HT-29 (cell line): Measurements from ENCODE around the gene DAZ4. TPM values are rescaled to one million over a fixed set of nuclear protein-coding genes. Genes with fewer than 3 reads are reported as not detected.
"Not testable (repeated sequence)": the region's sequence is repeated elsewhere in the genome, so short reads cannot be mapped to it uniquely, and the experiment has no call there.

Source experiments
- DNase-seq: peaks from one replicate; pipeline ENCODE4 v3.0.0-alpha.2; 2015; ENCODE audit warnings: low spot score
- total RNA-seq: library from RNA; depleted of rRNA; stranded (reverse); fragments of >200 nt; shearing (Covaris generic); gene quantifications from 2 replicates; pipeline ENCODE4 v1.2.3, GENCODE V29; 2014; rRNA removed

Gene DAZ4, protein sequence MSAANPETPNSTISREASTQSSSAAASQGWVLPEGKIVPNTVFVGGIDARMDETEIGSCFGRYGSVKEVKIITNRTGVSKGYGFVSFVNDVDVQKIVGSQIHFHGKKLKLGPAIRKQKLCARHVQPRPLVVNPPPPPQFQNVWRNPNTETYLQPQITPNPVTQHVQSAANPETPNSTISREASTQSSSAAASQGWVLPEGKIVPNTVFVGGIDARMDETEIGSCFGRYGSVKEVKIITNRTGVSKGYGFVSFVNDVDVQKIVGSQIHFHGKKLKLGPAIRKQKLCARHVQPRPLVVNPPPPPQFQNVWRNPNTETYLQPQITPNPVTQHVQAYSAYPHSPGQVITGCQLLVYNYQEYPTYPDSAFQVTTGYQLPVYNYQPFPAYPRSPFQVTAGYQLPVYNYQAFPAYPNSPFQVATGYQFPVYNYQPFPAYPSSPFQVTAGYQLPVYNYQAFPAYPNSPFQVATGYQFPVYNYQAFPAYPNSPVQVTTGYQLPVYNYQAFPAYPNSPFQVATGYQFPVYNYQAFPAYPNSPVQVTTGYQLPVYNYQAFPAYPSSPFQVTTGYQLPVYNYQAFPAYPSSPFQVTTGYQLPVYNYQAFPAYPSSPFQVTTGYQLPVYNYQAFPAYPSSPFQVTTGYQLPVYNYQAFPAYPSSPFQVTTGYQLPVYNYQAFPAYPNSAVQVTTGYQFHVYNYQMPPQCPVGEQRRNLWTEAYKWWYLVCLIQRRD
- not detected in 2 replicates for total RNA-seq

DNA sequence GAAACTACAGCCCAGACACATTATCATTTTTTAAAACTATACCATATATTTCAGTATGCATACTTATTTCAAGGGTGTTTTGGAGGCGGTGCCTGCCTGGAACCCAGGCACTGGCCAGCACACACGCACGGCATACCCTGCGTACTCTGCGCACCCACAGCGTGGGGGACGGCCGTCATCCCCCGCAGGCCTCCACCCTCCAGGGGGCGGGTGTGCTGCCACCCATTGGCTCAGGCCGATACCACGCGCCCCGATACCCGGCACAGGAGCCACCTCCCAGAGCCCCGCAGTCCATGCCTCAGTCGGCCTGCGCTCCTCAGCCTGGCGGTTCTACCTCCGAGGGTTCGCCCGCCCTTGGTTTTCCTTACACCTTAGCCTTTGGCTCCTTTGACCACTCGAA, at the start of gene DAZ4:
DAZ4 (plus strand) TSS at position 301 of the 400 bp plus-strand sequence. CDS start 208 bp downstream, outside the sequence.
- not testable (repeated sequence) for DNase-seq

DNA sequence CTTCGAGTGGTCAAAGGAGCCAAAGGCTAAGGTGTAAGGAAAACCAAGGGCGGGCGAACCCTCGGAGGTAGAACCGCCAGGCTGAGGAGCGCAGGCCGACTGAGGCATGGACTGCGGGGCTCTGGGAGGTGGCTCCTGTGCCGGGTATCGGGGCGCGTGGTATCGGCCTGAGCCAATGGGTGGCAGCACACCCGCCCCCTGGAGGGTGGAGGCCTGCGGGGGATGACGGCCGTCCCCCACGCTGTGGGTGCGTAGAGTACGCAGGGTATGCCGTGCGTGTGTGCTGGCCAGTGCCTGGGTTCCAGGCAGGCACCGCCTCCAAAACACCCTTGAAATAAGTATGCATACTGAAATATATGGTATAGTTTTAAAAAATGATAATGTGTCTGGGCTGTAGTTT, 20.4 kb upstream of the DAZ4 start, which contains the start of gene DAZ3:
DAZ3 (minus strand) TSS at position 101 of the 400 bp plus-strand sequence. CDS start 208 bp downstream, outside the sequence.
- not testable (repeated sequence) for DNase-seq

DNA sequence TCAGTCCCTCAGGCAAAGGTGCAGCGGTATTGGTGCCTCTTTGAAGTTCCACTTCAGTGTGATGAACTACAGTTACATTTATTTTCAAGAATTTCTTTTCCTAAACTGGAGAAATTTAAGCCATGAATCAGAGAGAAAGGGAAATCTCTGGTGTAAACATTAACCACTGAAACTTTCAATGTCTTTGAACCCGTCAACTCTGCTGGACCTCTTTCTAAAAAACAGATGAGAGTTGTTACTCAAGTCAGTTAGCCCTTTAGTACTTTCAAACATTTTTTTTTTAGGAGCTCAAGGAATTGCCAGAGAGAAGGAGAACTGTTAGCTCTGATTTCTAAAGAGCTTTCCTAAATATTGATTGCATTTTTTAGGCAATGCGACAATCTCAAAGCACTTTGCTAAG, 11.9 kb upstream of the DAZ4 start:
- not testable (repeated sequence) for DNase-seq

DNA sequence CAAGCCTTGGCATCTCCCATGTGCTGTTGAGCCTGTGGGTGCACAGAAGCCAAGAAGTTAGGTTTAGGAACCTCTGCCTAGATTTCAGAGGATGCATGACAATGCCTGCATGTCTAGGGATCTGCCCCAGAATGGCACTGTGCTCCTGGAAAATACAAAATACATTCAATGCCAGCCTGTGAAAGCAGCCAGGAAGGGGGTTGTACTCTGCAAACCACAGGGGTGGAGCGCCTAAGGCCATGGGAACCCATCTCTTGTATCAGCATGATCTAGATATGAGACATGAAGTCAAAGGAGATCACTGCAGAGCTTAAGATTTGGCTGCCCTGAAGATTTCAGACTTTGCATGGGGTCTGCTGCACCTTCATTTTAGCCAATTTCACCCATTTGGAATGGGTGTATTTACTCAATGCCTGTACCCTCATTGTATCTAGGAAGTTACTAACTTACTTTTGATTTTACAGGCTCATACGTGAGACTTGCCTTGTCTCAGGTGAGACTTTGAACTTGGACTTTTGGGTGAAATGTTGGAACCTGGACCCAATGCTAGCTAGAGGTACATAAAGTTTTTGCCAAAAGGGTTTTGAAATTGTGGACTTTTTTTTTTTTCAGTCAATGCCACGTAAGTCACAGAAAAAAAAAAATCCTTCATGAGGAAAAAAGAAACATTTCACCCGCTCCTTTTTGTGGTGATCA, 9.4 kb upstream of the DAZ4 start:
- not testable (repeated sequence) for DNase-seq

DNA sequence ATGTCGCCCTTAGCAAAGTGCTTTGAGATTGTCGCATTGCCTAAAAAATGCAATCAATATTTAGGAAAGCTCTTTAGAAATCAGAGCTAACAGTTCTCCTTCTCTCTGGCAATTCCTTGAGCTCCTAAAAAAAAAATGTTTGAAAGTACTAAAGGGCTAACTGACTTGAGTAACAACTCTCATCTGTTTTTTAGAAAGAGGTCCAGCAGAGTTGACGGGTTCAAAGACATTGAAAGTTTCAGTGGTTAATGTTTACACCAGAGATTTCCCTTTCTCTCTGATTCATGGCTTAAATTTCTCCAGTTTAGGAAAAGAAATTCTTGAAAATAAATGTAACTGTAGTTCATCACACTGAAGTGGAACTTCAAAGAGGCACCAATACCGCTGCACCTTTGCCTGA, 8.7 kb upstream of the DAZ4 start:
- not testable (repeated sequence) for DNase-seq

Other genes starting within 250 kb of the DAZ4 start
- not detected in 2 replicates for gene BPY2B, start 215.9 kb upstream of the DAZ4 start, total RNA-seq
- not detected in 2 replicates for gene DAZ3, start 20.5 kb upstream of the DAZ4 start, total RNA-seq
- not detected in 2 replicates for gene BPY2C, start 218.2 kb downstream of the DAZ4 start, total RNA-seq